Endodermal cell (in vitro differentiated cells): ENCODE results near the gene C7orf25. TPM values are rescaled to one million over a fixed set of nuclear protein-coding genes. Genes with fewer than 3 reads are reported as not detected.

Source experiments
- DNase-seq: peaks from one replicate; pipeline ENCODE4 v3.0.0-alpha.2; 2017
- H3K27ac ChIP-seq: 2 replicates; pipeline ENCODE4 v1.5.1; 2013; ENCODE audit warnings: mild to moderate bottlenecking, low read depth, low read length, moderate library complexity
- H3K27me3 ChIP-seq: 2 replicates; pipeline ENCODE4 v1.6.1; 2013; ENCODE audit warnings: mild to moderate bottlenecking, low read length, moderate library complexity; ENCODE audit not compliant: insufficient read depth, control insufficient read depth, poor library complexity, severe bottlenecking
- H3K36me3 ChIP-seq: 2 replicates; pipeline ENCODE4 v1.7.0; 2013; ENCODE audit warnings: mild to moderate bottlenecking, low read length, moderate library complexity; ENCODE audit not compliant: control insufficient read depth, insufficient read depth
- H3K4me1 ChIP-seq: one replicate; pipeline ENCODE4 v1.7.0; 2013; ENCODE audit warnings: low read length; ENCODE audit not compliant: control insufficient read depth, insufficient read depth
- H3K4me3 ChIP-seq: 2 replicates; pipeline ENCODE4 v1.5.1; 2013; ENCODE audit warnings: mild to moderate bottlenecking, low read length, moderate library complexity
- H3K9ac ChIP-seq: 2 replicates; pipeline ENCODE4 v1.6.1; 2013; ENCODE audit warnings: mild to moderate bottlenecking, low read length, moderate library complexity; ENCODE audit not compliant: poor library complexity, severe bottlenecking; ENCODE audit errors: extremely low read depth
- H3K9me3 ChIP-seq: 2 replicates; pipeline ENCODE4 v1.6.1; 2013; ENCODE audit warnings: mild to moderate bottlenecking, low read length, moderate library complexity; ENCODE audit not compliant: control insufficient read depth
- H3K27ac Mint-ChIP-seq: 2 replicates; pipeline ENCODE4 v1.8.0; 2020; ENCODE audit warnings: mixed read lengths
- H3K27me3 Mint-ChIP-seq: 2 replicates; pipeline ENCODE4 v1.8.0; 2021; ENCODE audit warnings: mild to moderate bottlenecking, mixed read lengths; ENCODE audit not compliant: insufficient read depth
- H3K36me3 Mint-ChIP-seq: 2 replicates; pipeline ENCODE4 v1.8.0; 2020; ENCODE audit warnings: low read depth, mixed read lengths
- H3K4me1 Mint-ChIP-seq: 2 replicates; pipeline ENCODE4 v1.8.0; 2020; ENCODE audit warnings: mixed read lengths
- H3K4me3 Mint-ChIP-seq: 2 replicates; pipeline ENCODE4 v1.8.0; 2020; ENCODE audit warnings: mild to moderate bottlenecking, moderate library complexity, mixed read lengths
- H3K9me3 Mint-ChIP-seq: 2 replicates; pipeline ENCODE4 v1.8.0; 2020; ENCODE audit warnings: mild to moderate bottlenecking, mixed read lengths
- CTCF ChIP-seq: fragments of 200-600 bp; sonication (generic); conservative IDR thresholded peaks from 2 replicates; pipeline ENCODE4 v1.5.0; 2021; ENCODE audit warnings: antibody characterized with exemption, mild to moderate bottlenecking
- WGBS, 2 experiments: methylation state at CpG; one replicate each; pipeline versions ENCODE4 v1.1.5 to v1.1.7; 2013; ENCODE audit warnings: missing lambda C conversion rate in 2 of 2, mixed read lengths in 1 of 2; ENCODE audit not compliant: insufficient coverage in 1 of 2, insufficient read length in 1 of 2; 5-methylcytosine and 5-hydroxymethylcytosine counted together
- total RNA-seq, 2 donors: library from RNA; stranded (reverse); fragmentation: NEBNext Ultra II Directional in 1 of 2; extraction: Animal tissue kit (Norgen Biotek cat#: 25700) in 1 of 2; gene quantifications; 2 replicates in 1 of 2; 3 replicates in 1 of 2; pipeline ENCODE4 v1.2.1, GENCODE V29; 2021

The C7orf25 gene
- total RNA-seq, 2 donors from 2014 or later, result 3.2 to 4.8 TPM

GRCh38 chr7:42914009-42914408 is 2.1 kb upstream of the C7orf25 start:
- no peaks in the 10 kb centered on the region for H3K9me3 Mint-ChIP-seq
- H3K4me1 ChIP-seq, result peaks cover 3% of the 10 kb centered on the region
- no peaks in the 10 kb centered on the region for H3K27me3 Mint-ChIP-seq
- no peak overlapping the region for H3K4me3 Mint-ChIP-seq
- H3K36me3 Mint-ChIP-seq, result peaks cover 53% of the 10 kb centered on the region
- TF ChIP-seq CTCF, result no peak
- no peaks in the 10 kb centered on the region for H3K9me3 ChIP-seq
- no peak overlapping the region for H3K27ac Mint-ChIP-seq
- H3K27ac ChIP-seq, result no peak overlapping the region
- peaks cover 52% of the 10 kb centered on the region for H3K36me3 ChIP-seq
- no peak for DNase-seq
- WGBS, 2 experiments, result 72 to 80% methylated on average over 4 to 6 of the region's 6 CpGs
- H3K27me3 ChIP-seq, result no peaks in the 10 kb centered on the region
- peaks cover 35% of the 10 kb centered on the region for H3K4me1 Mint-ChIP-seq
- H3K9ac ChIP-seq, result no peak overlapping the region
- H3K4me3 ChIP-seq, result no peak overlapping the region

DNA sequence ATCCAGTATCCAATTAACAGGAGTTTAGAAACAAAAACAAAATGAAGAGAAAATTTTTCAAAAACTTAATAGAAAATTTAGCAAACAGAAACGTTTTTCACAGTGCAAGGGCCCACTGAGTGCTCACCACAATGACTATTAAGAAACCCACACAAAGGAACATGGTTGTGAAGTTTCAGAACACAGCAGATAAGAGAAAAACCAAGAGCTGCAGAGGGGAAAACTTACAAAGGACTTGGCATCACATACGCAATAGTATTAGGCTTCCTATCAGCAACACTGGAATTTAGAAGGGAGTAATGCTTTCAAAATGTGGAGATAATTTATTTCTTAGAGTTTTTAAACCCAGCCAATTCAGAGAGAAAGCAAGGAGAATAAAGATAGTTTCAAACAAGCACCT is 1.7 kb upstream of the C7orf25 start:
- Mint-ChIP-seq H3K36me3 (peaks cover 48% of the 10 kb centered on the region), H3K4me3 (no peak overlapping the region), H3K27ac (no peak overlapping the region), H3K27me3 (no peaks in the 10 kb centered on the region), H3K4me1 (peaks cover 37% of the 10 kb centered on the region), H3K9me3 (no peaks in the 10 kb centered on the region)
- H3K27ac ChIP-seq, result no peak overlapping the region
- TF ChIP-seq CTCF, result no peak
- H3K27me3 ChIP-seq, result no peaks in the 10 kb centered on the region
- no peaks in the 10 kb centered on the region for H3K9me3 ChIP-seq
- peaks cover 3% of the 10 kb centered on the region for H3K4me1 ChIP-seq
- peaks cover 50% of the 10 kb centered on the region for H3K36me3 ChIP-seq
- WGBS, 2 experiments, result 81 to 88% methylated on average over 1 to 2 of the region's 2 CpGs
- no peak for DNase-seq
- no peak overlapping the region for H3K9ac ChIP-seq
- H3K4me3 ChIP-seq, result no peak overlapping the region

DNA sequence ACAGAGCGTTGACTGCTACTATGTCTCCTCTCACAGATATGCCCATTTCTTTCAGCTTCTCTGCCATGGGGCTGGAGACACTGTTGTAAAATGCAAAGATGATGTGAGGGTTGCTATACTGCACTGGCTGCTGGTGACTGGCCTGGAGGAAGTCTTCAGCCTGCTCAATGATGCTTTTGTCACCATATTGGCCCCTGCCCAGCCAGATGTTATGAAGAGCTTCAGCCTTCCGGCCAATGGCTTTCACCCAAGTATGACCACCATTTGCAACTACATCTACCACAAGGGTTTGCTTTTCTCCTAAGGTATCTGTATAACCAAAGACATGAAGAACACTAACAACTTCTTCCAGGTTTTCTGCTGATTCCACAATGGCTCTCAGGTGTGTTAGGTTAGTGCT is 1.6 kb downstream of the C7orf25 start:
- no peaks in the 10 kb centered on the region for H3K27me3 Mint-ChIP-seq
- Histone ChIP-seq H3K9me3 (no peaks in the 10 kb centered on the region), H3K36me3 (peaks cover 19% of the 10 kb centered on the region), H3K27ac (no peak overlapping the region), H3K9ac (no peak overlapping the region), H3K4me1 (peaks cover 3% of the 10 kb centered on the region), H3K4me3 (peak overlapping the region; percentile 94), H3K27me3 (no peaks in the 10 kb centered on the region)
- TF ChIP-seq CTCF, result no peak
- H3K9me3 Mint-ChIP-seq, result no peaks in the 10 kb centered on the region
- H3K4me1 Mint-ChIP-seq, result peaks cover 37% of the 10 kb centered on the region
- peaks cover 23% of the 10 kb centered on the region for H3K36me3 Mint-ChIP-seq
- 100% methylated on average over 1 to 2 of the region's 2 CpGs for WGBS, 2 experiments
- peak overlapping the region; percentile 81 for H3K4me3 Mint-ChIP-seq
- no peak for DNase-seq
- no peak overlapping the region for H3K27ac Mint-ChIP-seq
